PC-9 (cell line): Measurements from ENCODE around the gene OPN1LW. TPM values are rescaled to one million over a fixed set of nuclear protein-coding genes. Genes with fewer than 3 reads are reported as not detected.

Experiments
- BruUV-seq: library from RNA; stranded (reverse); fragments of 400-500 nt; replicated peaks from 2 replicates; lab custom pipeline; 2021; lab: Mats Ljungman, UMichigan
- CTCF ChIA-PET: fragments of 300-600 bp; sonication (Branson Sonifier 250); formaldehyde crosslinking; loops from one replicate; lab custom pipeline; 2022; ENCODE audit warnings: antibody characterized with exemption; lab: Charles Lee
- POLR2A ChIA-PET: fragments of 300-600 bp; sonication (Branson Sonifier 250); formaldehyde crosslinking; loops from one replicate; lab custom pipeline; 2022; ENCODE audit warnings: antibody characterized with exemption; ENCODE audit not compliant: unreplicated experiment; lab: Charles Lee
- DNase-seq, 2 experiments: peaks; one replicate each; pipeline versions ENCODE4 v3.0.0 to v3.0.0-alpha.2; 2015 to 2022; ENCODE audit warnings: mixed read lengths in 1 of 2
- H2AFZ ChIP-seq: fragments of 200-600 bp; sonication (generic); 2 replicates; pipeline ENCODE4 v1.8.1; 2017; ENCODE audit warnings: antibody characterized with exemption
- H3F3A ChIP-seq: fragments of 200-600 bp; sonication (generic); 2 replicates; pipeline ENCODE4 v1.8.1; 2017; ENCODE audit warnings: antibody characterized with exemption, mild to moderate bottlenecking, low read depth; ENCODE audit not compliant: insufficient read depth
- H3K27ac ChIP-seq: fragments of 200-600 bp; sonication (generic); 2 replicates; pipeline ENCODE4 v1.6.1; 2016; ENCODE audit warnings: mixed run types
- H3K27me3 ChIP-seq: fragments of 200-600 bp; sonication (generic); 2 replicates; pipeline ENCODE4 v1.6.1; 2016; ENCODE audit warnings: low read depth, mixed run types; ENCODE audit not compliant: insufficient read depth
- H3K36me3 ChIP-seq: fragments of 200-600 bp; sonication (generic); 2 replicates; pipeline ENCODE4 v1.6.1; 2016; ENCODE audit warnings: low read depth, mixed run types
- H3K4me1 ChIP-seq: fragments of 200-600 bp; sonication (generic); replicated peaks from 2 replicates; pipeline ENCODE4 v1.6.1; 2016; ENCODE audit warnings: mixed run types; ENCODE audit not compliant: insufficient read depth
- H3K4me2 ChIP-seq: fragments of 200-600 bp; sonication (generic); 2 replicates; pipeline ENCODE4 v1.6.1; 2017; ENCODE audit warnings: mixed run types
- H3K4me3 ChIP-seq: fragments of 200-600 bp; sonication (generic); 2 replicates; pipeline ENCODE4 v1.6.1; 2016; ENCODE audit warnings: mixed run types
- H3K79me2 ChIP-seq: fragments of 200-600 bp; sonication (generic); 2 replicates; pipeline ENCODE4 v1.6.1; 2017; ENCODE audit warnings: low read depth, mixed run types
- H3K9me2 ChIP-seq: fragments of 200-600 bp; sonication (generic); 2 replicates; pipeline ENCODE4 v1.8.1; 2017; ENCODE audit warnings: mild to moderate bottlenecking; ENCODE audit not compliant: insufficient read depth
- H3K9me3 ChIP-seq: fragments of 200-600 bp; sonication (generic); 2 replicates; pipeline ENCODE4 v1.8.1; 2016; ENCODE audit warnings: low read depth; ENCODE audit not compliant: insufficient read depth
- H4K20me1 ChIP-seq: fragments of 200-600 bp; sonication (generic); 2 replicates; pipeline ENCODE4 v1.8.1; 2017; ENCODE audit not compliant: insufficient read depth
- CTCF ChIP-seq: fragments of 200-600 bp; sonication (generic); conservative IDR thresholded peaks from 2 replicates; pipeline ENCODE4 v1.6.1; 2017; ENCODE audit warnings: mixed run types, antibody characterized with exemption, mild to moderate bottlenecking, moderate library complexity
- EZH2 ChIP-seq: fragments of 200-600 bp; sonication (generic); IDR thresholded peaks from 2 replicates; pipeline ENCODE4 v1.8.0; 2017; ENCODE audit warnings: antibody characterized with exemption, low read depth
- intact Hi-C: fragments of 100-400 bp; cut with micrococcal nuclease; formaldehyde crosslinking; loops from one replicate; pipeline ENCODE4 v1.10.0; 2022; ENCODE audit not compliant: unreplicated experiment
- total RNA-seq: library from RNA; stranded (reverse); gene quantifications from 2 replicates; pipeline ENCODE4 v1.2.3, GENCODE V29; 2021

OPN1LW gene
- total RNA-seq, 1 experiment from 2014 or later: not detected

- H3K9me3 ChIP-seq: no peaks in the 10 kb centered on the region
- 0 out of 2 replicates have a peak, but pooled peaks cover 8% of the 10 kb centered on the region for H3K4me1 ChIP-seq
- no peaks in the 10 kb centered on the region for H3K27me3 ChIP-seq
- H3K4me2 ChIP-seq: no peak overlapping the region
- H4K20me1 ChIP-seq: no peaks in the 10 kb centered on the region
- H3F3A ChIP-seq: no peaks in the 10 kb centered on the region
- no peak overlapping the region for H3K27ac ChIP-seq
- intact Hi-C loops: no loop called here
- no peak overlapping the region for H2AFZ ChIP-seq
- no TSS peak for BruUV-seq
- CTCF ChIA-PET: interaction anchor here (0.6 kb wide), 1 partner anchor 13 kb away, joined by 4 read pairs; no protein-coding TSS in a partner anchor
- POLR2A ChIA-PET: no interaction called here
- H3K79me2 ChIP-seq: no peaks in the 10 kb centered on the region
- TF ChIP-seq CTCF: no peak
- TF ChIP-seq EZH2: no peak
- no peaks in the 10 kb centered on the region for H3K9me2 ChIP-seq
- no peak for DNase-seq
- H3K36me3 ChIP-seq: no peaks in the 10 kb centered on the region
- H3K4me3 ChIP-seq: no peak overlapping the region
These were observed 28.3 kb upstream of the OPN1LW start for GRCh38 chrX:154115750-154116149.

- no peaks in the 10 kb centered on the region for H3K27me3 ChIP-seq
- no peaks in the 10 kb centered on the region for H4K20me1 ChIP-seq
- H3K4me2 ChIP-seq: no peak overlapping the region
- no peak overlapping the region for H3K4me3 ChIP-seq
- intact Hi-C loops: no loop called here
- H3K36me3 ChIP-seq: no peaks in the 10 kb centered on the region
- H3K9me3 ChIP-seq: no peaks in the 10 kb centered on the region
- no peak overlapping the region for H2AFZ ChIP-seq
- ChIA-PET POLR2A (no interaction called here), CTCF (interaction anchor here (0.9 kb wide), 1 partner anchor 33 kb away, joined by 6 read pairs; no protein-coding TSS in a partner anchor)
- TF ChIP-seq CTCF: no peak
- TF ChIP-seq EZH2: no peak
- no peak overlapping the region for H3K27ac ChIP-seq
- no TSS peak for BruUV-seq
- H3F3A ChIP-seq: peaks cover 7% of the 10 kb centered on the region; the same call in 1 of the 2 replicates
- peaks cover 15% of the 10 kb centered on the region for H3K4me1 ChIP-seq
- DNase-seq: no peak
- H3K79me2 ChIP-seq: no peaks in the 10 kb centered on the region
- no peaks in the 10 kb centered on the region for H3K9me2 ChIP-seq
These were observed 27.4 kb upstream of the OPN1LW start for GRCh38 chrX:154116426-154117211.

GRCh38 chrX:154117566-154117965 is 26.5 kb upstream of the OPN1LW start:
- TF ChIP-seq EZH2 (no peak), CTCF (no peak)
- POLR2A ChIA-PET: no interaction called here
- CTCF ChIA-PET: no interaction called here

More at GRCh38 chrX:154117566-154117965, 26.5 kb upstream of the OPN1LW start:
- Histone ChIP-seq H2AFZ (no peak overlapping the region), H3K4me3 (no peak overlapping the region), H3K9me2 (no peaks in the 10 kb centered on the region), H3K79me2 (no peaks in the 10 kb centered on the region), H3F3A (peaks cover 17% of the 10 kb centered on the region; the same call in 1 of the 2 replicates), H3K27me3 (no peaks in the 10 kb centered on the region), H3K27ac (no peak overlapping the region), H3K9me3 (no peaks in the 10 kb centered on the region), H4K20me1 (no peaks in the 10 kb centered on the region), H3K36me3 (no peaks in the 10 kb centered on the region), H3K4me2 (no peak overlapping the region), H3K4me1 (peaks cover 24% of the 10 kb centered on the region)
- no TSS peak for BruUV-seq
- intact Hi-C loops: no loop called here
- no peak for DNase-seq
